MCF 10A (cell line): Measurements from ENCODE around the gene SUCLG2. TPM values are rescaled to one million over a fixed set of nuclear protein-coding genes. Genes with fewer than 3 reads are reported as not detected.

Experiments used
- BruUV-seq: library from RNA; stranded (reverse); fragments of 400-500 nt; replicated peaks from 2 replicates; lab custom pipeline; 2021; lab: Mats Ljungman, UMichigan
- CTCF ChIA-PET: fragments of 300-600 bp; sonication (Branson Sonifier 250); formaldehyde crosslinking; extraction: SDS; loops from one replicate; lab custom pipeline; 2021; ENCODE audit warnings: antibody characterized with exemption, inconsistent platforms; lab: Yijun Ruan, JAX
- POLR2A ChIA-PET: fragments of 300-600, 350-650 bp; sonication (Branson Sonifier 250); formaldehyde crosslinking; extraction: SDS; loops from one replicate; lab custom pipeline; 2020; ENCODE audit warnings: antibody characterized with exemption, inconsistent platforms; lab: Yijun Ruan, JAX
- DNase-seq: peaks from one replicate; pipeline ENCODE4 v3.0.0-alpha.2; 2018; ENCODE audit not compliant: unreplicated experiment
- H3K27ac Mint-ChIP-seq: one replicate; pipeline ENCODE4 v1.8.0; 2022; ENCODE audit warnings: mild to moderate bottlenecking, low read depth, mixed read lengths; ENCODE audit not compliant: unreplicated experiment
- H3K27me3 Mint-ChIP-seq: one replicate; pipeline ENCODE4 v1.8.0; 2022; ENCODE audit warnings: mixed read lengths; ENCODE audit not compliant: insufficient read depth, unreplicated experiment
- H3K36me3 Mint-ChIP-seq: one replicate; pipeline ENCODE4 v1.8.0; 2022; ENCODE audit warnings: mild to moderate bottlenecking, moderate library complexity, mixed read lengths; ENCODE audit not compliant: insufficient read depth, unreplicated experiment
- H3K4me1 Mint-ChIP-seq: one replicate; pipeline ENCODE4 v1.8.0; 2022; ENCODE audit warnings: mixed read lengths; ENCODE audit not compliant: insufficient read depth, unreplicated experiment
- H3K4me3 Mint-ChIP-seq: one replicate; pipeline ENCODE4 v1.8.0; 2022; ENCODE audit warnings: mild to moderate bottlenecking, moderate library complexity, mixed read lengths; ENCODE audit not compliant: unreplicated experiment
- H3K9me3 Mint-ChIP-seq: one replicate; pipeline ENCODE4 v1.8.0; 2022; ENCODE audit warnings: mixed read lengths; ENCODE audit not compliant: unreplicated experiment
- CTCF ChIP-seq: fragments of 200-600 bp; IDR thresholded peaks from one replicate; pipeline ENCODE4 v1.8.0; 2022; ENCODE audit warnings: antibody characterized with exemption, mild to moderate bottlenecking; ENCODE audit not compliant: unreplicated experiment
- intact Hi-C: fragments of 100-400 bp; cut with micrococcal nuclease; formaldehyde crosslinking; loops from 2 replicates; pipeline ENCODE4 v1.14.1; 2022
- total RNA-seq: library from RNA; stranded (reverse); gene quantifications from 2 replicates; pipeline ENCODE4 v1.2.3, GENCODE V29; 2022

The SUCLG2 gene
- total RNA-seq, 1 experiment from 2014 or later = 55.6 TPM

GRCh38 chr3:67423722-67424121 is 230.7 kb downstream of the SUCLG2 start:
- Mint-ChIP-seq H3K27me3 (no peaks in the 10 kb centered on the region), H3K9me3 (peaks cover 12% of the 10 kb centered on the region), H3K36me3 (peaks cover 18% of the 10 kb centered on the region), H3K4me3 (no peak overlapping the region), H3K27ac (no peak overlapping the region), H3K4me1 (no peaks in the 10 kb centered on the region)
- intact Hi-C loops = no loop called here
- POLR2A ChIA-PET = no interaction called here
- CTCF ChIA-PET = no interaction called here
- no peak for DNase-seq
- no TSS peak for BruUV-seq
- no peak for TF ChIP-seq CTCF

GRCh38 chr3:67421912-67422311 is 232.5 kb downstream of the SUCLG2 start:
- Mint-ChIP-seq H3K27me3 (no peaks in the 10 kb centered on the region), H3K4me1 (peaks cover 1% of the 10 kb centered on the region), H3K36me3 (peaks cover 22% of the 10 kb centered on the region), H3K4me3 (no peak overlapping the region), H3K9me3 (peaks cover 7% of the 10 kb centered on the region), H3K27ac (no peak overlapping the region)
- CTCF ChIA-PET = interaction anchor here (0.5 kb wide), 1 partner anchor 957 kb away, joined by 3 read pairs; no protein-coding TSS in a partner anchor
- intact Hi-C loops = no loop called here
- BruUV-seq = no TSS peak
- no peak for TF ChIP-seq CTCF
- POLR2A ChIA-PET = no interaction called here
- DNase-seq = no peak

- TF ChIP-seq CTCF = no peak
- no TSS peak for BruUV-seq
- ChIA-PET POLR2A (interaction anchor here (0.9 kb wide), 1 partner anchor 9 kb away, joined by 3 read pairs; no protein-coding TSS in a partner anchor), CTCF (no interaction called here)
- Mint-ChIP-seq H3K4me1 (peaks cover 11% of the 10 kb centered on the region), H3K4me3 (no peak overlapping the region), H3K36me3 (peaks cover 22% of the 10 kb centered on the region), H3K27me3 (no peaks in the 10 kb centered on the region), H3K27ac (no peak overlapping the region), H3K9me3 (peaks cover 7% of the 10 kb centered on the region)
- no peak for DNase-seq
- intact Hi-C loops = no loop called here
These were observed 234.6 kb downstream of the SUCLG2 start for GRCh38 chr3:67419779-67420178.

- CTCF ChIA-PET = no interaction called here
- POLR2A ChIA-PET = interaction anchor here (0.9 kb wide), 1 partner anchor 9 kb away, joined by 3 read pairs; no protein-coding TSS in a partner anchor
- no peak for TF ChIP-seq CTCF
- peaks cover 11% of the 10 kb centered on the region for H3K4me1 Mint-ChIP-seq
- peaks cover 22% of the 10 kb centered on the region for H3K36me3 Mint-ChIP-seq
- BruUV-seq = no TSS peak
- H3K4me3 Mint-ChIP-seq = no peak overlapping the region
- H3K27ac Mint-ChIP-seq = no peak overlapping the region
- DNase-seq = no peak
- peaks cover 7% of the 10 kb centered on the region for H3K9me3 Mint-ChIP-seq
- intact Hi-C loops = no loop called here
- H3K27me3 Mint-ChIP-seq = no peaks in the 10 kb centered on the region
These were observed 235.2 kb downstream of the SUCLG2 start for GRCh38 chr3:67419218-67419529.
